ENCODE measurements around the gene PLEKHG5. TPM values are rescaled to one million over a fixed set of nuclear protein-coding genes. Genes with fewer than 3 reads are reported as not detected.

PLEKHG5 gene
- total RNA-seq, 4 donors from 2014 or later = 2.6 to 23.7 (median 8.2) TPM

DNA sequence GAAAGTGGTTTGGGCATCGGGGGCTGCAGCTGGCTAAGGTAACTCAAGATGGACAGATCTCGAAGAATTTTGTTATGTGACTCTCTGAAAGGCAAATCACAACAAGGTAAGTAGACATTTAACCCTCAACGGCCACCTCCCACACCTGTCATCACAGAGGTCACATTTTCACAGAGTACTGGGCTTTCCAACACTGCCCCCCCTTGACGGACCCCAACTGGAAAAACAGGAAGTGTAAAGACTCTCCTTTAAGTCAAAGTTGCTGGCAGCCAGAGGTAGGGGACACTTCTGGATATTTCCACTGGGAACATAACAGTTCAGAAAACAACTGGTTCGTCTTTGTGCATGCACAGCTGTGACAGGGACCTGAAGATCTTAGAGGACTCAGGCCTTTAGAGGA, 40.5 kb upstream of the PLEKHG5 start:
- intact Hi-C loops (cut with DNase I; ENCODE audit: low total_unique reads) = no loop called here
- Histone ChIP-seq H3K4me1 (no peaks in the 10 kb centered on the region), H3K4me3 (no peak overlapping the region), H3K27me3 (no peaks in the 10 kb centered on the region), H3K36me3 (no peaks in the 10 kb centered on the region), H3K9me3 (no peaks in the 10 kb centered on the region), H3K27ac (no peak overlapping the region)
- DNase-seq = no peak
- TF ChIP-seq POLR2A (IDR thresholded peaks at IDR 0.05) = no peak
- TF ChIP-seq, protein P1, sequence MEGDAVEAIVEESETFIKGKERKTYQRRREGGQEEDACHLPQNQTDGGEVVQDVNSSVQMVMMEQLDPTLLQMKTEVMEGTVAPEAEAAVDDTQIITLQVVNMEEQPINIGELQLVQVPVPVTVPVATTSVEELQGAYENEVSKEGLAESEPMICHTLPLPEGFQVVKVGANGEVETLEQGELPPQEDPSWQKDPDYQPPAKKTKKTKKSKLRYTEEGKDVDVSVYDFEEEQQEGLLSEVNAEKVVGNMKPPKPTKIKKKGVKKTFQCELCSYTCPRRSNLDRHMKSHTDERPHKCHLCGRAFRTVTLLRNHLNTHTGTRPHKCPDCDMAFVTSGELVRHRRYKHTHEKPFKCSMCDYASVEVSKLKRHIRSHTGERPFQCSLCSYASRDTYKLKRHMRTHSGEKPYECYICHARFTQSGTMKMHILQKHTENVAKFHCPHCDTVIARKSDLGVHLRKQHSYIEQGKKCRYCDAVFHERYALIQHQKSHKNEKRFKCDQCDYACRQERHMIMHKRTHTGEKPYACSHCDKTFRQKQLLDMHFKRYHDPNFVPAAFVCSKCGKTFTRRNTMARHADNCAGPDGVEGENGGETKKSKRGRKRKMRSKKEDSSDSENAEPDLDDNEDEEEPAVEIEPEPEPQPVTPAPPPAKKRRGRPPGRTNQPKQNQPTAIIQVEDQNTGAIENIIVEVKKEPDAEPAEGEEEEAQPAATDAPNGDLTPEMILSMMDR (IDR thresholded peaks at IDR 0.05) = no peak

DNA sequence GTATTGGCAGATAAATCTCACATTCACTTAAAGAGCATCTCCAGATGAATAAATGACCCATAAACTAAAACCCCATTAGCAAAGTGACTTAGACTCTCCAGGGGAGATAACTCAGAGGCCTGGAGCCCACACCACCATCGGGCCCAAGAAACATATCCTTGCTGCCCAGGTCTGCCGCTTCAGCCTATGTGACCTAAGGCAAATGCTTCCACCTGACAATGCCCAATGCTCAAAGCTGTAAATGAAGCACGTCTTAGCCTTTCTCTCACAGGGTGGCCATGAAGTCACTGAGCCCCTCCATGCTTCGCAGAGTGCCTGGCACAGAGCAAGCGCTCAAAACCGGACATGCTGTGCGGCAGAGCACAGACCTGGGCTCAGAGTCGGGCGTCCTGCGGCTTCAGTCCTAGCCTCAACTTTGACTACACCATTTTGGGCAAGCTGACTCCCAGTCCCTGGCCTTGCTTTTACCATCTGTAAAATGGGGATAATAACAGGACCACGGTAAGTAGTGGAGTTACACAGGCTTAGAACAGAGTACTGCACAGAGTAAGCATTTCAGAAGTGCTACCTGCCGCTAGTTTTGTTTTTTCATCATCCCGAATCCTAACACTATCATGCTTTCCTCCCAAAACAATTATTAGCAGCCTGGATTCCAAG, 39.2 kb upstream of the PLEKHG5 start:
- Histone ChIP-seq H3K27ac (no peak overlapping the region), H3K4me1 (no peaks in the 10 kb centered on the region), H3K9me3 (no peaks in the 10 kb centered on the region), H3K4me3 (no peak overlapping the region), H3K36me3 (no peaks in the 10 kb centered on the region), H3K27me3 (no peaks in the 10 kb centered on the region)
- TF ChIP-seq POLR2A (IDR thresholded peaks at IDR 0.05) = no peak
- TF ChIP-seq, protein P1 (IDR thresholded peaks at IDR 0.05) = no peak
- intact Hi-C loops (cut with DNase I; ENCODE audit: low total_unique reads) = no loop called here
- DNase-seq = no peak

DNA sequence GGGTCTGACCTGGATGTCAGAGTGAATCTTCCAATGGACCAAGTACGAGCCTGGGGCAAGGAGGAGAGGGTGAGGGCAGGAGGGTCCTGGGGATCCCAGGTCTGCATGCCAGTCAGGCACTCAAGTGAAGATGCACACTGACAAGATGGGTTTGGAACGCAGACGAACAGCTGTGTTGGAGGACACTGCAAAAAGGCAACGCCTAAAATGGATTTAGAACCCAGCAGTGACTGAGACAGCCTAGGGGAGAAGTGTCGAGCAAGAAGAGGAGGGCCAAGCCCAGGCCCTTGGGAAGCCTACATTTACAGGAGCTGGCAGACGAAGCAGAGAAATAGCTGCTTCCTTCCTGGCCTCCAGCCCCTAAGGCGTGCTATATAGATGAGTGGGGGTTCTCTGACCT, 37.0 kb upstream of the PLEKHG5 start:
- no peak for TF ChIP-seq POLR2A (IDR thresholded peaks at IDR 0.05)
- TF ChIP-seq, protein P1 (IDR thresholded peaks at IDR 0.05) = no peak
- intact Hi-C loops (cut with DNase I; ENCODE audit: low total_unique reads) = no loop called here
- no peaks in the 10 kb centered on the region for H3K4me1 ChIP-seq
- H3K27me3 ChIP-seq = no peaks in the 10 kb centered on the region
- no peak overlapping the region for H3K4me3 ChIP-seq
- no peak overlapping the region for H3K27ac ChIP-seq
- H3K9me3 ChIP-seq = no peaks in the 10 kb centered on the region
- DNase-seq = no peak
- no peaks in the 10 kb centered on the region for H3K36me3 ChIP-seq

DNA sequence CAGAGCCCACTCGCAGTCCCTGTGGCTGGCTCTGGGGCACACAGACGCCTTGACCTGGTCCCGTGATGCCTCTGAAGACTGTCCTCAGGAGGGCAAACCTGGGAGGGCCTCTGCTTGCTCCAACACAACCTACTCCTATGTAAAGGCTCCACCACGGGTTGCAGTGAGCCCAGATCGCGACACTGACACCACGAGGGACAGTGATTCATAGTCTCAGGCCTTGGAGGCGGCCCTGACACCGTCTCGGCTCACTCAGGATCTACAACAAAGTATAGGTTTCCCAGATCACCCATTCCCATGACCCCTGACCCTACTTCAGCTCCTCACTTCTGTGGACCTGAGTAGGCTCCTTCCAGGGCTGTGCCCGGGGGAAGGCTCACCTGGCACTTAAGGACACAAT, 34.8 kb upstream of the PLEKHG5 start:
- Histone ChIP-seq H3K9me3 (no peaks in the 10 kb centered on the region), H3K4me3 (no peak overlapping the region), H3K4me1 (no peaks in the 10 kb centered on the region), H3K36me3 (no peaks in the 10 kb centered on the region), H3K27me3 (no peaks in the 10 kb centered on the region), H3K27ac (no peak overlapping the region)
- TF ChIP-seq, protein P1 (IDR thresholded peaks at IDR 0.05) = no peak
- intact Hi-C loops (cut with DNase I; ENCODE audit: low total_unique reads) = no loop called here
- no peak for DNase-seq

DNA sequence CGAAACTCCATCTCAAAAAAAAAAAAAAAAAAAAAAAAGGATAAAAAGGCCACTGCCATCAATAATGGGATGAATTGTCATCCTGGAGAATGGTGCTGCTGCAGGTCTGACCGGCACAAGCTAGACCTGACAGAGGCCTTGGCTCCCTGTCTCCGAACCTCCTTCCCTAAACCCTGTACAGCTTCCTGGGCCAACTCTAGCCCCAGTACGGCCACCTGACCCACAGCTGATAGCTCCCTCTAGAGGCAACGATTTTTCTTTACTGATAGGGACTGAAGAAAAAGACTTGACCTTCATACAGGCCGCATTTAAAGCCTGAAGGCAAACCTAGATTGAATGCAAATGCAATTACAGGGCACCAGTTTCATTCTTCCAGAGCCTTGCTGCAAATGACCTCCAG, 32.1 kb upstream of the PLEKHG5 start:
- no peak overlapping the region for H3K4me3 ChIP-seq
- H3K27me3 ChIP-seq = no peaks in the 10 kb centered on the region
- DNase-seq = no peak
- H3K36me3 ChIP-seq = no peaks in the 10 kb centered on the region
- H3K4me1 ChIP-seq = no peaks in the 10 kb centered on the region
- intact Hi-C loops (cut with DNase I; ENCODE audit: low total_unique reads) = no loop called here
- no peak overlapping the region for H3K27ac ChIP-seq
- H3K9me3 ChIP-seq = no peaks in the 10 kb centered on the region
- TF ChIP-seq POLR2A (IDR thresholded peaks at IDR 0.05) = no peak
- TF ChIP-seq, protein P1 (IDR thresholded peaks at IDR 0.05) = no peak

Measured in uterus (tissue), 4 donors.